NCI-H345 treated with DMSO at 0.1 percent for 48 hours (cell line): ENCODE measurements around the gene OR2M5.

Source experiments
- DNase-seq: peaks from one replicate; lab custom pipeline; 2025; ENCODE audit not compliant: unreplicated experiment; lab: John Stamatoyannopoulos, UW

OR2M5 gene, protein sequence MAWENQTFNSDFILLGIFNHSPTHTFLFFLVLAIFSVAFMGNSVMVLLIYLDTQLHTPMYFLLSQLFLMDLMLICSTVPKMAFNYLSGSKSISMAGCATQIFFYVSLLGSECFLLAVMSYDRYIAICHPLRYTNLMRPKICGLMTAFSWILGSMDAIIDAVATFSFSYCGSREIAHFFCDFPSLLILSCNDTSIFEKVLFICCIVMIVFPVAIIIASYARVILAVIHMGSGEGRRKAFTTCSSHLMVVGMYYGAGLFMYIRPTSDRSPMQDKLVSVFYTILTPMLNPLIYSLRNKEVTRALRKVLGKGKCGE

DNA sequence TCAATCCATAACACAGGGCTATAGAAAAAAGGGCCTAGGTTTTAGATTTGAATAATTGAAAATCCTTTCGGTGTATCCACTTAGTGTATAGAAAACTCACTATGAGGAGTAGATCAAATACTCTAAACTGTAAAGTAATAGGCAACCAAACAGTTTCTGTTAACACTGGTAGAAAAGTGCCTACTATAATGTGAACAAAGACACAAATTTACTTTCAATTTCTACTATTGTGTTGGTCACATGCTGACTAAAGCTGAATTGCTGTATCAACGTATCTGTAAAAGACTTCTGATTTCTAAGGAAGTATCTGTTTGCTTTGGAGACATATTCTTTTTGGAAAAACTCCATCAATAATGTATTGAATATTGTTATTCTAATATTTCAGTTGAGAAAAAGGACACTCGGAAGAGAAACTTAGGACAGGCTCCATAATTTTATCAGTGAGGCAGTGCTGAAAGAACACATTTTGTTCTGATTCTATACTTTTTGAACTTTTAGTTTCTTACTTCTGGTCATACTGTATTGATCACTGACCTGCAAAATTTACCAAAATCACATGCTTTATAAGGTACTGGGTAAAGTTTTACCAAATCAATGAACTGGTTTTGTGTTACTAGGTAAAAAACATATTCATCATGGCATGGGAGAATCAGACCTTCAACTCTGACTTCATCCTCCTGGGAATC is at the start of gene OR2M5:
OR2M5 (plus strand) TSS at position 636 of the 686 bp plus-strand sequence; CDS start at position 636, 0 bp downstream.
- no peak for DNase-seq

GRCh38 chr1:248098529-248098928 is 46.4 kb upstream of the OR2M5 start:
- DNase-seq, result no peak

- DNase-seq, result no peak
These were observed 42.1 kb upstream of the OR2M5 start for GRCh38 chr1:248102847-248103246.

GRCh38 chr1:248111157-248111556 is 33.8 kb upstream of the OR2M5 start:
- DNase-seq, result no peak

GRCh38 chr1:248114890-248115289 is 30.1 kb upstream of the OR2M5 start:
- no peak for DNase-seq

- DNase-seq, result no peak
These were observed 17.3 kb upstream of the OR2M5 start for GRCh38 chr1:248127653-248128052.

- no peak for DNase-seq
These were observed 8.1 kb upstream of the OR2M5 start for GRCh38 chr1:248136811-248137210.

GRCh38 chr1:248140846-248141245 is 4.1 kb upstream of the OR2M5 start:
- no peak for DNase-seq

- DNase-seq, result no peak
These were observed 1.6 kb upstream of the OR2M5 start for GRCh38 chr1:248143311-248143710.

- no peak for DNase-seq
These were observed 7.3 kb downstream of the OR2M5 start for GRCh38 chr1:248152056-248152827.

DNA sequence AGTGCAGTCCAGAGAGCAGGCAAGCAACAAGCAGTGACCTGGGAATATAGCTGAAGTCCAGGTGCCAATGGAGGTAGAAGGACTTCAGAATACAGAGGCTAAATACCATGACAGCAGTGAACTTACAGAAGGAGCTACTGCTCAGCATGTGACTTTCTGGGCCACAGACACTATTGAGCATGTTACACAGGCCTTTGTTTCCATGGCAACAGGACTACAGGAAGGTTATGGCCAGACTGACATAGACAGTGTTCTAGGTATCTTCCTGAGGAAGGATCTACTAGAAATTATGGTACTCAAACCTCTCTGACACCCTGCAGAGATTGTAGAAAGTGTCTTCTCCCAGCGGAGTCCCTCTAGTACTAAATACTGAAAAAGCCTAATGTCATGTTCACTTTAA is 11.0 kb downstream of the OR2M5 start:
- no peak for DNase-seq

- no peak for DNase-seq
These were observed 13.8 kb downstream of the OR2M5 start for GRCh38 chr1:248158758-248159157.

- DNase-seq, result no peak
These were observed 19.1 kb downstream of the OR2M5 start for GRCh38 chr1:248164031-248164430.

GRCh38 chr1:248165186-248165585 is 20.2 kb downstream of the OR2M5 start:
- DNase-seq, result no peak

GRCh38 chr1:248174521-248174920 is 29.6 kb downstream of the OR2M5 start, which contains the start of gene OR2M2:
Gene OR2M2 (plus strand): TSS chr1:248174821. CDS start chr1:248179986, 5,165 bp downstream.
- DNase-seq, result no peak

GRCh38 chr1:248183996-248184395 is 39.0 kb downstream of the OR2M5 start:
- DNase-seq, result no peak

GRCh38 chr1:248187363-248187762 is 42.4 kb downstream of the OR2M5 start:
- no peak for DNase-seq

DNA sequence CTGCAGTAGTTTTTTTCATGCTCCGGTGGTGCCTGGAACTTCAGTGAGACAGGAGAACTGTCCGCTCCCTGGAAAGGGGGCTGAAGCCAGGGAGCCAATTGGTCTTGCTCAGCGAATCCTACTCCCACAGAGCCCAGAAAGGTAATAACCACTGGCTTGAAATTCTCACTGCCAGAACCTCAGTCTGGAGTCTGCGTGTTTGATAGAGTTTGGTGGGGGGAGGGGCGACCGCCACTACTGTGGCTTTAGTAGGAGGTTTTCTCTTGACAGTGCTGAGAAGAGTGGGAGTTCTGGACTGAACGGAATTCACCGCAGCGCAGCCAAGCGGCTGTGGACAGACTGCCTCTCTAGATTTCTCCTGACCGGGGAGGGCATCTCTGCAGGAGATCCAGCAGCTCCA is 44.1 kb downstream of the OR2M5 start:
- no peak for DNase-seq

- no peak for DNase-seq
These were observed 49.2 kb downstream of the OR2M5 start for GRCh38 chr1:248194117-248194516.
